ENCODE measurements around the gene P3H1.

DNA sequence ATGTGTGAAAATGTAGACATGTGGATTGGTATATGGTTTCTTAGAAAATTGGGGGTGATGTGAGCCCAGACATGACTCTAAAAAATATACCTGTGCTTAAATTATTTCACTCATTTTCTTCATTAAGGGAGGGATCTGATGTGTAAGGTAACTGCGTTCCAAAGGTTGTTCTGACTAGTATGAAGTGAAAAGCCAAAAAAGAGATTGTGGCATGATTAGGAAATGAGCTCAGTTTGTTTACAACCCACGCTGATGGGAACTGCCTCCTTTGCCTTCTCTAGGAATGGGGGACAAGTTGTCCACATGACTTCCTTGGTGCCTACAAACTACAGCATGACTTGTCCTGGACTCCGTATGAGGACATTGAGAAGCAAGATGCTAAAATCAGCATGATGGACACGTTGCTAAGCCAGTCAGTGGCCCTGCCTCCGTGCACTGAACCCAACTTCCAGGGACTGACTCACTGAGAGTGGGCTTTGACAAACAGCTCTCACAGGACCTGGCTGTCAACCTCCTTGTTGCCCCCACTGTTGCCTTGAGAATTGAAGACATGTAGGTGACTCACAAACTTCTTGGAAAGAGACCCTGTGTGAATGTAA, 8.2 kb upstream of the P3H1 start:
- TF ChIP-seq, protein P1, sequence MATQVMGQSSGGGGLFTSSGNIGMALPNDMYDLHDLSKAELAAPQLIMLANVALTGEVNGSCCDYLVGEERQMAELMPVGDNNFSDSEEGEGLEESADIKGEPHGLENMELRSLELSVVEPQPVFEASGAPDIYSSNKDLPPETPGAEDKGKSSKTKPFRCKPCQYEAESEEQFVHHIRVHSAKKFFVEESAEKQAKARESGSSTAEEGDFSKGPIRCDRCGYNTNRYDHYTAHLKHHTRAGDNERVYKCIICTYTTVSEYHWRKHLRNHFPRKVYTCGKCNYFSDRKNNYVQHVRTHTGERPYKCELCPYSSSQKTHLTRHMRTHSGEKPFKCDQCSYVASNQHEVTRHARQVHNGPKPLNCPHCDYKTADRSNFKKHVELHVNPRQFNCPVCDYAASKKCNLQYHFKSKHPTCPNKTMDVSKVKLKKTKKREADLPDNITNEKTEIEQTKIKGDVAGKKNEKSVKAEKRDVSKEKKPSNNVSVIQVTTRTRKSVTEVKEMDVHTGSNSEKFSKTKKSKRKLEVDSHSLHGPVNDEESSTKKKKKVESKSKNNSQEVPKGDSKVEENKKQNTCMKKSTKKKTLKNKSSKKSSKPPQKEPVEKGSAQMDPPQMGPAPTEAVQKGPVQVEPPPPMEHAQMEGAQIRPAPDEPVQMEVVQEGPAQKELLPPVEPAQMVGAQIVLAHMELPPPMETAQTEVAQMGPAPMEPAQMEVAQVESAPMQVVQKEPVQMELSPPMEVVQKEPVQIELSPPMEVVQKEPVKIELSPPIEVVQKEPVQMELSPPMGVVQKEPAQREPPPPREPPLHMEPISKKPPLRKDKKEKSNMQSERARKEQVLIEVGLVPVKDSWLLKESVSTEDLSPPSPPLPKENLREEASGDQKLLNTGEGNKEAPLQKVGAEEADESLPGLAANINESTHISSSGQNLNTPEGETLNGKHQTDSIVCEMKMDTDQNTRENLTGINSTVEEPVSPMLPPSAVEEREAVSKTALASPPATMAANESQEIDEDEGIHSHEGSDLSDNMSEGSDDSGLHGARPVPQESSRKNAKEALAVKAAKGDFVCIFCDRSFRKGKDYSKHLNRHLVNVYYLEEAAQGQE (IDR thresholded peaks at IDR 0.05; ENCODE audit: insufficient read depth in 1 of 2, low read depth in 2 of 2, low read length in 1 of 2) = no peak
- TF ChIP-seq, protein P2, sequence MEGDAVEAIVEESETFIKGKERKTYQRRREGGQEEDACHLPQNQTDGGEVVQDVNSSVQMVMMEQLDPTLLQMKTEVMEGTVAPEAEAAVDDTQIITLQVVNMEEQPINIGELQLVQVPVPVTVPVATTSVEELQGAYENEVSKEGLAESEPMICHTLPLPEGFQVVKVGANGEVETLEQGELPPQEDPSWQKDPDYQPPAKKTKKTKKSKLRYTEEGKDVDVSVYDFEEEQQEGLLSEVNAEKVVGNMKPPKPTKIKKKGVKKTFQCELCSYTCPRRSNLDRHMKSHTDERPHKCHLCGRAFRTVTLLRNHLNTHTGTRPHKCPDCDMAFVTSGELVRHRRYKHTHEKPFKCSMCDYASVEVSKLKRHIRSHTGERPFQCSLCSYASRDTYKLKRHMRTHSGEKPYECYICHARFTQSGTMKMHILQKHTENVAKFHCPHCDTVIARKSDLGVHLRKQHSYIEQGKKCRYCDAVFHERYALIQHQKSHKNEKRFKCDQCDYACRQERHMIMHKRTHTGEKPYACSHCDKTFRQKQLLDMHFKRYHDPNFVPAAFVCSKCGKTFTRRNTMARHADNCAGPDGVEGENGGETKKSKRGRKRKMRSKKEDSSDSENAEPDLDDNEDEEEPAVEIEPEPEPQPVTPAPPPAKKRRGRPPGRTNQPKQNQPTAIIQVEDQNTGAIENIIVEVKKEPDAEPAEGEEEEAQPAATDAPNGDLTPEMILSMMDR (IDR thresholded peaks at IDR 0.05) = no peak
- no peak for TF ChIP-seq POLR2AphosphoS5 (IDR thresholded peaks at IDR 0.05; ENCODE audit: low read depth, low read length)
